Measurements from ENCODE around the gene OR2F2.

Gene OR2F2

GRCh38 chr7:143979359-143979758 lies 44.3 kb downstream of the OR2F2 start:
- no peak for DNase-seq (ENCODE audit: low read depth)

- no peak for DNase-seq (ENCODE audit: low read depth)
These were observed 45.0 kb downstream of the OR2F2 start for GRCh38 chr7:143979998-143980397.

GRCh38 chr7:143980746-143981510 lies 45.9 kb downstream of the OR2F2 start:
- no peak for DNase-seq (ENCODE audit: low read depth)

- DNase-seq (ENCODE audit: low read depth), result no peak
These were observed 48.9 kb downstream of the OR2F2 start for GRCh38 chr7:143983960-143984359.

Measured in stimulated activated CD8-positive, alpha-beta memory T cell treated with anti-CD3 and anti-CD28 coated beads, Interleukin-12 subunit alpha, Interleukin-12 subunit beta, amount 100 ng/mL, for 4 hours (primary cell).